ENCODE results near the gene HASPIN. TPM values are rescaled to one million over a fixed set of nuclear protein-coding genes. Genes with fewer than 3 reads are reported as not detected.
A peak's percentile ranks its signal among the peaks of the same experiment; 100 is the strongest.
"Not testable (repeated sequence)": the region's sequence is repeated elsewhere in the genome, so short reads cannot be mapped to it uniquely, and the experiment has no call there.

HASPIN gene
- total RNA-seq, 1 donor from 2014 or later = 0.68 TPM

GRCh38 chr17:3729881-3730280, 6.2 kb downstream of the HASPIN start:
- Histone ChIP-seq H3K27me3 (ENCODE audit: low read depth) (no peaks in the 10 kb centered on the region), H3K4me1 (no peaks in the 10 kb centered on the region), H3K27ac (no peak overlapping the region), H3K9me3 (no peaks in the 10 kb centered on the region), H3K4me3 (no peak overlapping the region), H3K36me3 (no peaks in the 10 kb centered on the region)
- DNase-seq (no peak), ATAC-seq (no peak)
- no peak for TF ChIP-seq CTCF (IDR thresholded peaks at IDR 0.05)
- intact Hi-C loops (cut with DNase I) = no loop called here

GRCh38 chr17:3730881-3731429, 7.3 kb downstream of the HASPIN start:
- ATAC-seq (no peak), DNase-seq (no peak)
- no peak overlapping the region for H3K4me3 ChIP-seq
- TF ChIP-seq CTCF (IDR thresholded peaks at IDR 0.05) = no peak
- no peaks in the 10 kb centered on the region for H3K4me1 ChIP-seq
- H3K27ac ChIP-seq = no peak overlapping the region
- no peaks in the 10 kb centered on the region for H3K36me3 ChIP-seq
- no peaks in the 10 kb centered on the region for H3K9me3 ChIP-seq
- H3K27me3 ChIP-seq (ENCODE audit: low read depth) = no peaks in the 10 kb centered on the region
- intact Hi-C loops (cut with DNase I) = no loop called here

- H3K9me3 ChIP-seq = no peaks in the 10 kb centered on the region
- no peak for DNase-seq
- no peaks in the 10 kb centered on the region for H3K36me3 ChIP-seq
- no peaks in the 10 kb centered on the region for H3K27me3 ChIP-seq (ENCODE audit: low read depth)
- H3K4me1 ChIP-seq = no peaks in the 10 kb centered on the region
- intact Hi-C loops (cut with DNase I) = no loop called here
- H3K4me3 ChIP-seq = no peak overlapping the region
- ATAC-seq = peak in 1 of 2 donors; percentile 41
- H3K27ac ChIP-seq = no peak overlapping the region
- TF ChIP-seq CTCF (IDR thresholded peaks at IDR 0.05) = no peak
These were observed 8.5 kb downstream of the HASPIN start for GRCh38 chr17:3732210-3732621.

GRCh38 chr17:3734911-3735276, 11.2 kb downstream of the HASPIN start:
- ATAC-seq; H3K36me3 ChIP-seq; H3K4me3 ChIP-seq; H3K9me3 ChIP-seq; intact Hi-C loops (cut with DNase I); DNase-seq; H3K27me3 ChIP-seq (ENCODE audit: low read depth); H3K27ac ChIP-seq: not testable (repeated sequence)
- peaks cover 15% of the 10 kb centered on the region for H3K4me1 ChIP-seq

- Histone ChIP-seq H3K4me3 (no peak overlapping the region), H3K27ac (no peak overlapping the region), H3K4me1 (peaks cover 15% of the 10 kb centered on the region), H3K9me3 (no peaks in the 10 kb centered on the region), H3K36me3 (no peaks in the 10 kb centered on the region), H3K27me3 (ENCODE audit: low read depth) (no peaks in the 10 kb centered on the region)
- no peak for TF ChIP-seq CTCF (IDR thresholded peaks at IDR 0.05)
- intact Hi-C loops (cut with DNase I) = no loop called here
- ATAC-seq (no peak), DNase-seq (no peak)
These were observed 11.8 kb downstream of the HASPIN start for GRCh38 chr17:3735515-3735914.

GRCh38 chr17:3738562-3739295, 15.0 kb downstream of the HASPIN start:
- intact Hi-C loops (cut with DNase I) = no loop called here
- peaks cover 15% of the 10 kb centered on the region for H3K4me1 ChIP-seq
- no peaks in the 10 kb centered on the region for H3K9me3 ChIP-seq
- peak overlapping the region; percentile 26 for H3K4me3 ChIP-seq
- ATAC-seq (peak; percentile 83 to 90), DNase-seq (peak; percentile 72)
- H3K27ac ChIP-seq = peak overlapping the region; percentile 56
- H3K36me3 ChIP-seq = no peaks in the 10 kb centered on the region
- no peaks in the 10 kb centered on the region for H3K27me3 ChIP-seq (ENCODE audit: low read depth)
- TF ChIP-seq CTCF (IDR thresholded peaks at IDR 0.05) = no peak
